HG02588 (cell line): Measurements from ENCODE around the gene ETV7.
"Not testable (repeated sequence)": the region's sequence is repeated elsewhere in the genome, so short reads cannot be mapped to it uniquely, and the experiment has no call there.

Experiments used
- ATAC-seq: cut with Tn5 transposase; IDR thresholded peaks from one replicate; pipeline ENCODE4 v1.9.1; 2021; ENCODE audit warnings: mild to moderate bottlenecking, moderate library complexity; ENCODE audit not compliant: unreplicated experiment

The ETV7 gene

DNA sequence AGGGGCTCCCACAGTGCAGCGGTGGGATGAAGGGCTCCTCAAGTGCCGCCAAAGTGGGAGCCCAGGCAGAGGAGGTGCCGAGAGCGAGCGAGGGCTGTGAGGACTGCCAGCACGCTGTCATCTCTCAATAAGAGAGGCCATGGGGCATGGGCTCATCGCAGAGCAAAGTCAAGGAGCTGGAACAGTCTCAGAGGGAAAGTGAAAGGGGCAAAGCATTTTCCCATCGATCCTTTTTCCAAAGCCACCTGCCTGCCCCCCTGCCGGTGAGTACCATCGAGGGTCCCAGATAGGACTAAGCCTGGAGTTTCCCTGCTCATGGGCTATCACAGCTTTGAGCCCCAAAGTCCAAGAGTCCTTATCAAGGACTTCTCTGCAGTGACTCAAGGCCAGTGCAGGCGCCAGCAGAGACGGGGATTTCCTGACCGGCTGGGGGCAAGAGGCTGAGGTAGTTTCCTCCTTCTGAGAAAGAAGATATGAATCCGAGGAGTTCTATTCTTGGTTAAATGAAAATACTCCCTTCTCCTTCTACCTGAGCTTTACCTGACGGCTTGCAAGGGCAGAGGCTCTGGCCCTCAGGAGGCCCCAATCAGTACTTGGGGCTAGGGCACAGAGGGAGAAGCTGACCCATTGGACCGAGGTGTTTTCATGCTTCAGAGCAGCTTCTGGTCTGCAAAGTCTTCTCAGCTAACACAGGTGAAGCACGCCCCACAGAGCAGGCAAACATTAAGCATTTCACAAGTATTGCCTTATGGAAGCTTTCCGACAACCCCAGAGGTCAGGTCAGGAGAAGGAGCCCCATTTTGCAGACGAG lies 22.6 kb downstream of the ETV7 start:
- no peak for ATAC-seq

- not testable (repeated sequence) for ATAC-seq
Observed at GRCh38 chr6:36364061-36364635, 23.3 kb downstream of the ETV7 start.

GRCh38 chr6:36363371-36363752 lies 24.1 kb downstream of the ETV7 start:
- not testable (repeated sequence) for ATAC-seq

- no peak for ATAC-seq
Observed at GRCh38 chr6:36362551-36363370, 24.7 kb downstream of the ETV7 start.

GRCh38 chr6:36361071-36361470 lies 26.4 kb downstream of the ETV7 start:
- ATAC-seq, result no peak

- no peak for ATAC-seq
Observed at GRCh38 chr6:36360241-36361054, 27.0 kb downstream of the ETV7 start.

DNA sequence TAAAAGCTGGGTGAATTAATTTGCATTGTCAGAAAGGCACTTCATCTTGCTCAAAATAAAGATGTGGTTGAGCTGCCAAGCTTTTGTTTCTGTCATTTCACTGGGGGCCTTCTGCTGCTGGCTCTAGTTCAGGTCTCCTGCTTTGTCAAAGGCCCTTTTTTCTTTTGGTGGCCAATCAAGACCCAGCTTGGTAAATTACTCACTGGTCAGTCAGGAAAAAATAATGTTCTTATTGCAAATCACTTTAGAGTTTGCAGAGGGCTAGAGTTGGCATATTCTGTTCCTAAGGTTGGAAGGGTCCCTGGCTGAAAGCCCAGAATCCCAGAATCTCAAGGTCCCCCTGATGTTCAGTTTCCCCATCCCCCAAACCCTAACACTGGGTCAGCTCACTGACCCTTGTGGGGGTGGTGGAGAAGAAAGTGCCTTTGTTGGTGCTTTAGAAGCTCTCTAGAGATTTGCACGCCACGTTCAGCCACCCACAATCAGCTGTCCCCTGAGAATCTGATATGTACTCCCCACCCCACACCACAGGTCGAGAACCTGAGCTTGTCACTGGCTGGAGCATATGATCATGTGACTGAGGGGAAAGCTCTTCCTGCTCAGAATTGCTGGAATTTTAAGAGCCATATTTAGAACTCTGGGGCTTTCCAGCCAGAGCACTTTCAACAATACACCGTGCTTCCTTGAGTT lies 29.1 kb downstream of the ETV7 start:
- no peak for ATAC-seq

- no peak for ATAC-seq
Observed at GRCh38 chr6:36357872-36358225, 29.6 kb downstream of the ETV7 start.

DNA sequence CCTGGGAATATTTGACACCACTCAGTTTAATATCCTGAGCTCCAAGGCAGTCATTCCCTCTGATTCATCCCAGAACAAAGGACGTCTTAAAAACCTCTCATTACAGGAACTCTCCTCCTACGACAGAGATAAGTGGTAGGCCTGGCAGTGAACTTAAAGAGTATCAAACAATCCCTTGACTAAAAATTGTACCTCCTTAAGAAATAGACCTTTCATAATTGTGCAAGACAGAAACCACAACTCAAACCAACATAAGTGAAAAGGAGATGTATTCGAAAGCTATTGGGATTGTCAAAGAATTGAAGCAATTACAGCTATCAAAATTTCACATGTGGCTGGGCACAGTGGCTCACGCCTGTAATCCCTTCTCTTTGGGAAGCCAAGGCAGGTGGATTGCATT lies 31.6 kb downstream of the ETV7 start:
- no peak for ATAC-seq

DNA sequence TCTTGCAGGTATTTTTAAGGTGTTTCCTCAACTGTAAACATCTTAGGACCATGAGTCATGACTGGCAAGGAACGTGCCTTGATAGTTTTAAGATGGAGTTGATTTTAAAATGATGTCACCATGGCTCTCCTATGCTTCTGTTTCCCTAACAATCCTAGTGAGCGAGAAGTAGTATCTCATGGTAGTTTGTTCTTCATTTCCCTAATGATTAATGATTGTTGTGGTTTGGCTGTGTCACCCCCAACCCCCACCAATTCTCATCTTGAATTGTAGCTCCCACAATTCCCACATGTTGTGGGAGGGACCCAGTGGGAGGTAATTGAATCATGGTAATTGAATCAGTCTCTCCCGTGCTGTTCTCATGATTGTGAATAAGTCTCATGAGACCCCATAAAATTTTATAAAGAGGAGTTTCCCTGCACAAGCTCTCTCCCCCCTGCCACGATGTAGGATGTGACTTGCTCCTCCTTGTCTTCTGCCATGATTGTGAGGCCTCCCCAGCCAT lies 34.0 kb downstream of the ETV7 start:
- no peak for ATAC-seq

DNA sequence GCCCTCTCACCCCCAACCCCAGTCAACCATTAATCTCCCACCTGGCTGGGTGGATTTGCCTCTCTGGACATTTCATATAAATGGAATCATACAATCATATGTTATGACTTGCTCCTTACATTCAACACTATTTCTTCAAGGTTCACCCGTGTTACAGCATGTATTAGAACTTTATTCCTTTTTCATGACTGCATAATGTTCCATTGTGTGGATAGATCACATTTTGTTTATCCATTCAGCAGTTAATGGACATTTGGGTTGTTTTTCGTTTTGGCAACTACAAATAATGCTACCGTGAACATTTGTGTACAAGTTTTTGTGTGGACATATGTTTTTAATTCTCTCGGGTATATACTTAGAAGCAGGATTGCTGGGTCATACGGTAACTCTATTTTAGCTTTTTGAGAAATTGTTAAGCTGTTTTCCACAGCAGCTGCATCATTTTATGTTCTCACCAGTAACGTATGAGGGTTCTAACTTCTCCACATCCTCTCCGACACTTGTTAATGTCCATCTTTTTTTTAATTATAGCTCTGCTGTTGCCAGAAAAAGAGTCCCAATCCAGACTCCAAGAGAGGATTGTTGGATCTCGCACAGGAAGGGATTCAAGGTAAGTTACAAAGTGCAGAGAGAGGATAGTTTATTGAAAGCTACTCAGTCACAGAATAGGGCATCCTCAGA lies 34.9 kb downstream of the ETV7 start:
- no peak for ATAC-seq

- no peak for ATAC-seq
Observed at GRCh38 chr6:36350681-36351571, 36.5 kb downstream of the ETV7 start.

- no peak for ATAC-seq
Observed at GRCh38 chr6:36350082-36350481, 37.4 kb downstream of the ETV7 start.

GRCh38 chr6:36349240-36349639 lies 38.2 kb downstream of the ETV7 start:
- no peak for ATAC-seq

GRCh38 chr6:36347621-36348020 lies 39.8 kb downstream of the ETV7 start:
- no peak for ATAC-seq

DNA sequence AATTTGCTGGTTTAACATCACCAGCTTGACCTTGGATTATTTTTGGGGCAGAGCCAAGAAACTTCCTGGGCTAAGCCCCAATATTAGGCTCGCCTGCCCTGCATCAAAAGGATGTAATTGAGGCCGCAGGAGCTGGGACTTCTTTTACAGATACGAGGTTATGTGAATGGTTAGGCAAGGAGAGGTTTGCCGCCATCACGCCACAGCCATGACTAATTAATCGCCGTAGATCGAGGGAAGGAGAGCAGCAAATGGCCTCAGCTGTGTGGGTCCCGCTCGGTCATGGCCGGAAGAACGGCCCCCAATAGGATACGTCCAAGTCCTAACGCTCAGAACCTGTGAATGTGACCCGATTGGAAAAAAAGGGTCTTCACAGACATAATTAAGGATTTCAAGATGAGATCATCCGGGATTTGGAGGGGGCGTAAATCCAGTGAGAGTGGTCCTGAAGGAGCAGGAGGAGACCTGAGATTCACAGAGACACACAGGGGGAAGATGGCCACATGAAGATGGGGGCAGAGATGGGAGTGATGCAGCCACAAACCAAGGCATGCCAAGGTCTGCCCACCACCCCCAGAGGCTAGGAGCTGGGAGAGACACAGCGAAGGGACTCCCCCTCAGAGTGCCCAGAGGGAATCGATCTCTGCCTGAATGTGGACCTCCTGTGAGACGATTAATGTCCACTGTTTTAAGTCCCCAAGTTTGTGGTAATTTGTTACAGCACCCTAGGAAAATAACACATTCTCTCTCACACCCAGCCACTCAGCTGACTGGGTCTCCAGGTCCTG lies 40.8 kb downstream of the ETV7 start:
- ATAC-seq, result no peak

DNA sequence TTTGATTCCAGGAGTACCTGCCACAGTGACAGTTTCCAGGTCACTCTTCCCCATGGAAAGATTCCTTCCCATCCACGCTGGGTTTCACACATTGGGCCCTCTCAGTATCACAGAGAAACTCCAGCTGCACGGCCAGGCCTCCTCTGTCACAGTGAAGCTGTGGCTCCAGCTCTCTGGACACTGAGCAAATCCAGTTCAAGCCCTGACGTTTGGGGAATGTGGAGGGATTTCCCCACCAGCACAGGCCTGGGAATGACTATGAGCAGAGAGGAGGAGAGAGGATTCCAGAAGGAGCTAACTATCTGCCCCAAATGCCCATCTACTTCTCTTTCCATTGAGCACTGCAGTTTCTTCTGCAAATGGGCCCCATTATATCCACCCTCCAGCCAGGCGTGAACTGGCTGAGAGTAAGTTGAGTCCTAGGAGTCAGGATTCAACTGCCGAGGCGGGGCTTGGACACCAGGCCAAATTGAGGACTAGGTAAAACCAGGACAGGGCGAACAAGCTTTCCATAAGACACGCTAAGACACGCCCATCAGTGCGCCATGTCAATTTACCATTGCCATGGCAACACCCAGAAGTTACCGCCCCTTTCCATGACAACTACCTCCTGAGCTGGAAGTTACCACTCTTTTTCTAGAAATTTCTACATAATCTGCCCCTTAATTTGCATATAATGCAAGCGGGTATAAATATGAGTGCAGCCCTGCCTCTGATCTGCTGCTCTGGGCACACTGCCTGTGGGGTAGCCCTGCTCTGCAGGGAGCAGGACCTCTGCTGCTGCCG lies 41.6 kb downstream of the ETV7 start:
- ATAC-seq, result no peak
